ENCODE data around the gene TMEM205.

Gene TMEM205

GRCh38 chr19:11304936-11305335 lies 41.1 kb downstream of the TMEM205 start:
- no peak for DNase-seq (ENCODE audit: extremely low read depth in 1 of 2, low read depth in 1 of 2)

GRCh38 chr19:11300811-11301120 lies 45.3 kb downstream of the TMEM205 start:
- DNase-seq (ENCODE audit: extremely low read depth in 1 of 2, low read depth in 1 of 2): no peak

- no peak for DNase-seq (ENCODE audit: extremely low read depth in 1 of 2, low read depth in 1 of 2)
Measured at GRCh38 chr19:11299946-11300810, 45.9 kb downstream of the TMEM205 start.

GRCh38 chr19:11296264-11296663 lies 49.8 kb downstream of the TMEM205 start:
- DNase-seq (ENCODE audit: extremely low read depth in 1 of 2, low read depth in 1 of 2): no peak

- DNase-seq (ENCODE audit: extremely low read depth in 1 of 2, low read depth in 1 of 2): no peak
Measured at GRCh38 chr19:11295665-11296245, 50.3 kb downstream of the TMEM205 start, which contains the start of gene TSPAN16. TSPAN16 (plus strand) TSS chr19:11296160; CDS start chr19:11296298, 138 bp downstream.

GRCh38 chr19:11295180-11295579 lies 50.9 kb downstream of the TMEM205 start:
- no peak for DNase-seq (ENCODE audit: extremely low read depth in 1 of 2, low read depth in 1 of 2)

- DNase-seq (ENCODE audit: extremely low read depth in 1 of 2, low read depth in 1 of 2): peak; percentile 65 to 70
Measured at GRCh38 chr19:11293433-11294389, 52.4 kb downstream of the TMEM205 start.

Measured in stimulated activated CD8-positive, alpha-beta memory T cell treated with anti-CD3 and anti-CD28 coated beads, Interleukin-7, amount 100 ng/mL, for 48 hours (primary cell).